Activated naive CD4-positive, alpha-beta T cell treated with anti-CD3 and anti-CD28 coated beads for 36 hours (primary cell): ENCODE measurements around the gene ZNF692. TPM values are rescaled to one million over a fixed set of nuclear protein-coding genes. Genes with fewer than 3 reads are reported as not detected.

ENCODE experiments used
- CTCF ChIA-PET: fragments of 350-600 bp; sonication (Branson Sonifier 250); formaldehyde crosslinking; loops from one replicate; lab custom pipeline; 2021; ENCODE audit warnings: antibody characterized with exemption; lab: Charles Lee
- DNase-seq: peaks from one replicate; pipeline ENCODE4 v3.0.0-alpha.2; 2020
- H3K27ac Mint-ChIP-seq: one replicate; pipeline ENCODE4 v1.8.0; 2021; ENCODE audit warnings: mild to moderate bottlenecking, mixed read lengths
- H3K27me3 Mint-ChIP-seq: one replicate; pipeline ENCODE4 v1.8.0; 2021; ENCODE audit warnings: low read depth, mixed read lengths
- H3K36me3 Mint-ChIP-seq: one replicate; pipeline ENCODE4 v1.8.0; 2021; ENCODE audit warnings: low read depth, mixed read lengths
- H3K4me1 Mint-ChIP-seq: one replicate; pipeline ENCODE4 v1.8.0; 2021; ENCODE audit warnings: low read depth, mixed read lengths
- H3K4me3 Mint-ChIP-seq: one replicate; pipeline ENCODE4 v1.8.0; 2021; ENCODE audit warnings: mild to moderate bottlenecking, moderate library complexity, mixed read lengths
- H3K9me3 Mint-ChIP-seq: one replicate; pipeline ENCODE4 v1.8.0; 2021; ENCODE audit warnings: mixed read lengths
- intact Hi-C: fragments of 100-400 bp; cut with micrococcal nuclease; formaldehyde crosslinking; loops from one replicate; pipeline ENCODE4 v1.15.1; 2023
- total RNA-seq, 2 experiments: library from RNA; stranded (reverse); gene quantifications; one replicate each; pipeline ENCODE4 v1.2.3, GENCODE V29; 2021

Gene ZNF692
- total RNA-seq, 2 experiments from 2014 or later: 87.6 to 88.7 TPM

GRCh38 chr1:248853663-248854375 is 5.1 kb downstream of the ZNF692 start:
- no peak overlapping the region for H3K4me3 Mint-ChIP-seq
- CTCF ChIA-PET: no interaction called here
- no peaks in the 10 kb centered on the region for H3K9me3 Mint-ChIP-seq
- peaks cover 40% of the 10 kb centered on the region for H3K4me1 Mint-ChIP-seq
- no peak for DNase-seq
- H3K36me3 Mint-ChIP-seq: peaks cover 37% of the 10 kb centered on the region
- H3K27me3 Mint-ChIP-seq: no peaks in the 10 kb centered on the region
- intact Hi-C loops: no loop called here
- peak overlapping the region; percentile 44 for H3K27ac Mint-ChIP-seq

GRCh38 chr1:248852481-248853405 is 6.1 kb downstream of the ZNF692 start:
- Mint-ChIP-seq H3K9me3 (no peaks in the 10 kb centered on the region), H3K4me1 (peaks cover 40% of the 10 kb centered on the region), H3K36me3 (peaks cover 34% of the 10 kb centered on the region), H3K4me3 (no peak overlapping the region), H3K27ac (no peak overlapping the region), H3K27me3 (no peaks in the 10 kb centered on the region)
- CTCF ChIA-PET: no interaction called here
- intact Hi-C loops: no loop called here
- no peak for DNase-seq

- Mint-ChIP-seq H3K36me3 (peaks cover 29% of the 10 kb centered on the region), H3K27me3 (no peaks in the 10 kb centered on the region), H3K4me1 (peaks cover 26% of the 10 kb centered on the region), H3K9me3 (no peaks in the 10 kb centered on the region), H3K27ac (no peak overlapping the region), H3K4me3 (no peak overlapping the region)
- intact Hi-C loops: no loop called here
- CTCF ChIA-PET: interaction anchor here (0.6 kb wide), 1 partner anchor 8 kb away, joined by 3 read pairs; no protein-coding TSS in a partner anchor
- no peak for DNase-seq
Measured at GRCh38 chr1:248851390-248851789, 7.5 kb downstream of the ZNF692 start.

- Mint-ChIP-seq H3K4me1 (peaks cover 19% of the 10 kb centered on the region), H3K9me3 (no peaks in the 10 kb centered on the region), H3K4me3 (no peak overlapping the region), H3K36me3 (peaks cover 25% of the 10 kb centered on the region), H3K27me3 (no peaks in the 10 kb centered on the region), H3K27ac (no peak overlapping the region)
- intact Hi-C loops: no loop called here
- CTCF ChIA-PET: interaction anchor here (0.6 to 1.1 kb wide), 2 partner anchors 8 to 9 kb away, joined by 3 to 6 read pairs; partner anchors contain the start of gene ZNF692
- no peak for DNase-seq
Measured at GRCh38 chr1:248850536-248851251, 8.2 kb downstream of the ZNF692 start.

- H3K27ac Mint-ChIP-seq: peak overlapping the region; percentile 14
- intact Hi-C loops: no loop called here
- CTCF ChIA-PET: interaction anchor here (1.1 kb wide), 1 partner anchor 8 kb away, joined by 6 read pairs; the partner anchor contains the start of gene ZNF692
Measured at GRCh38 chr1:248850124-248850523, 8.8 kb downstream of the ZNF692 start.

GRCh38 chr1:248849637-248850036 is 9.2 kb downstream of the ZNF692 start:
- no peak overlapping the region for H3K4me3 Mint-ChIP-seq
- CTCF ChIA-PET: interaction anchor here (1.1 kb wide), 1 partner anchor 9 kb away, joined by 6 read pairs; the partner anchor contains the start of gene ZNF692
- H3K27me3 Mint-ChIP-seq: no peaks in the 10 kb centered on the region
- peaks cover 9% of the 10 kb centered on the region for H3K4me1 Mint-ChIP-seq
- H3K27ac Mint-ChIP-seq: peak overlapping the region; percentile 14
- H3K36me3 Mint-ChIP-seq: peaks cover 20% of the 10 kb centered on the region
- H3K9me3 Mint-ChIP-seq: no peaks in the 10 kb centered on the region
- no peak for DNase-seq
- intact Hi-C loops: no loop called here

More at GRCh38 chr1:248850124-248850523, 8.8 kb downstream of the ZNF692 start:
- peaks cover 24% of the 10 kb centered on the region for H3K36me3 Mint-ChIP-seq
- DNase-seq: no peak
- no peaks in the 10 kb centered on the region for H3K9me3 Mint-ChIP-seq
- H3K4me3 Mint-ChIP-seq: no peak overlapping the region
- H3K4me1 Mint-ChIP-seq: peaks cover 14% of the 10 kb centered on the region
- H3K27me3 Mint-ChIP-seq: no peaks in the 10 kb centered on the region

GRCh38 chr1:248849152-248849551 is 9.7 kb downstream of the ZNF692 start:
- Mint-ChIP-seq H3K4me3 (no peak overlapping the region), H3K9me3 (no peaks in the 10 kb centered on the region), H3K36me3 (peaks cover 18% of the 10 kb centered on the region), H3K27me3 (no peaks in the 10 kb centered on the region), H3K27ac (peak overlapping the region; percentile 27), H3K4me1 (peaks cover 4% of the 10 kb centered on the region)
- intact Hi-C loops: no loop called here
- no peak for DNase-seq
- CTCF ChIA-PET: no interaction called here

GRCh38 chr1:248848602-248849001 is 10.3 kb downstream of the ZNF692 start:
- intact Hi-C loops: no loop called here
- Mint-ChIP-seq H3K9me3 (no peaks in the 10 kb centered on the region), H3K36me3 (peaks cover 14% of the 10 kb centered on the region), H3K27me3 (no peaks in the 10 kb centered on the region), H3K4me1 (no peaks in the 10 kb centered on the region), H3K27ac (peak overlapping the region; percentile 27), H3K4me3 (no peak overlapping the region)
- DNase-seq: no peak
- CTCF ChIA-PET: no interaction called here

GRCh38 chr1:248847956-248848561 is 10.8 kb downstream of the ZNF692 start:
- no peak overlapping the region for H3K27ac Mint-ChIP-seq
- CTCF ChIA-PET: no interaction called here
- no peaks in the 10 kb centered on the region for H3K9me3 Mint-ChIP-seq
- no peaks in the 10 kb centered on the region for H3K4me1 Mint-ChIP-seq
- no peaks in the 10 kb centered on the region for H3K27me3 Mint-ChIP-seq
- intact Hi-C loops: no loop called here
- H3K4me3 Mint-ChIP-seq: no peak overlapping the region
- DNase-seq: no peak
- H3K36me3 Mint-ChIP-seq: peaks cover 16% of the 10 kb centered on the region

GRCh38 chr1:248847181-248847955 is 11.5 kb downstream of the ZNF692 start:
- H3K9me3 Mint-ChIP-seq: no peaks in the 10 kb centered on the region
- no peaks in the 10 kb centered on the region for H3K4me1 Mint-ChIP-seq
- H3K27ac Mint-ChIP-seq: no peak overlapping the region
- CTCF ChIA-PET: no interaction called here
- no peak overlapping the region for H3K4me3 Mint-ChIP-seq
- peaks cover 17% of the 10 kb centered on the region for H3K36me3 Mint-ChIP-seq
- intact Hi-C loops: no loop called here
- no peak for DNase-seq
- H3K27me3 Mint-ChIP-seq: no peaks in the 10 kb centered on the region

GRCh38 chr1:248844526-248844925 is 14.4 kb downstream of the ZNF692 start:
- Mint-ChIP-seq H3K4me1 (peaks cover 17% of the 10 kb centered on the region), H3K4me3 (no peak overlapping the region), H3K36me3 (peaks cover 20% of the 10 kb centered on the region), H3K27ac (no peak overlapping the region), H3K27me3 (no peaks in the 10 kb centered on the region), H3K9me3 (no peaks in the 10 kb centered on the region)
- CTCF ChIA-PET: interaction anchor here (3.9 kb wide), 1 partner anchor 14 kb away, joined by 11 read pairs; the partner anchor contains the start of gene ZNF692
- no peak for DNase-seq
- intact Hi-C loops: no loop called here
